NOMO-1 treated with DMSO at 0.1 percent for 48 hours (cell line): Measurements from ENCODE around the gene CHRM5.
"Not testable (repeated sequence)": the region's sequence is repeated elsewhere in the genome, so short reads cannot be mapped to it uniquely, and the experiment has no call there.

Experiments used
- DNase-seq: peaks from one replicate; lab custom pipeline; 2025; ENCODE audit not compliant: unreplicated experiment; lab: John Stamatoyannopoulos, UW

CHRM5 gene

GRCh38 chr15:34038871-34039789 lies 70.8 kb downstream of the CHRM5 start, which contains the start of gene AVEN:
AVEN (minus strand) TSS chr15:34039204; CDS start chr15:34039046, 158 bp downstream.
- peak; percentile 50 for DNase-seq

GRCh38 chr15:34039790-34040113 lies 71.5 kb downstream of the CHRM5 start:
- DNase-seq, result peak; percentile 51

- no peak for DNase-seq
Measured at GRCh38 chr15:34043391-34043790, 75.1 kb downstream of the CHRM5 start.

GRCh38 chr15:34043813-34044212 lies 75.5 kb downstream of the CHRM5 start:
- no peak for DNase-seq

GRCh38 chr15:34046471-34047145 lies 78.3 kb downstream of the CHRM5 start:
- no peak for DNase-seq

- DNase-seq, result no peak
Measured at GRCh38 chr15:34047893-34048775, 79.8 kb downstream of the CHRM5 start.

GRCh38 chr15:34049112-34049511 lies 80.8 kb downstream of the CHRM5 start:
- no peak for DNase-seq

- DNase-seq, result not testable (repeated sequence)
Measured at GRCh38 chr15:34050385-34050784, 82.1 kb downstream of the CHRM5 start.

- no peak for DNase-seq
Measured at GRCh38 chr15:34054081-34054707, 85.9 kb downstream of the CHRM5 start.

GRCh38 chr15:34055868-34056595 lies 87.7 kb downstream of the CHRM5 start:
- DNase-seq, result no peak

- DNase-seq, result no peak
Measured at GRCh38 chr15:34056911-34057310, 88.6 kb downstream of the CHRM5 start.

- no peak for DNase-seq
Measured at GRCh38 chr15:34059476-34059875, 91.2 kb downstream of the CHRM5 start.

- no peak for DNase-seq
Measured at GRCh38 chr15:34059946-34060345, 91.6 kb downstream of the CHRM5 start.

GRCh38 chr15:34064438-34064837 lies 96.1 kb downstream of the CHRM5 start:
- no peak for DNase-seq

GRCh38 chr15:34065261-34065660 lies 97.0 kb downstream of the CHRM5 start:
- DNase-seq, result no peak

GRCh38 chr15:34065941-34066340 lies 97.6 kb downstream of the CHRM5 start:
- DNase-seq, result no peak

- DNase-seq, result no peak
Measured at GRCh38 chr15:34070003-34070402, 101.7 kb downstream of the CHRM5 start.

- no peak for DNase-seq
Measured at GRCh38 chr15:34076785-34077184, 108.5 kb downstream of the CHRM5 start.

GRCh38 chr15:34078900-34079299 lies 110.6 kb downstream of the CHRM5 start:
- DNase-seq, result no peak

GRCh38 chr15:34079904-34080303 lies 111.6 kb downstream of the CHRM5 start:
- no peak for DNase-seq
